ENCODE results near the gene FABP7.

FABP7 gene

GRCh38 chr6:122797537-122797936, 18.0 kb downstream of the FABP7 start:
- TF ChIP-seq, protein P1, sequence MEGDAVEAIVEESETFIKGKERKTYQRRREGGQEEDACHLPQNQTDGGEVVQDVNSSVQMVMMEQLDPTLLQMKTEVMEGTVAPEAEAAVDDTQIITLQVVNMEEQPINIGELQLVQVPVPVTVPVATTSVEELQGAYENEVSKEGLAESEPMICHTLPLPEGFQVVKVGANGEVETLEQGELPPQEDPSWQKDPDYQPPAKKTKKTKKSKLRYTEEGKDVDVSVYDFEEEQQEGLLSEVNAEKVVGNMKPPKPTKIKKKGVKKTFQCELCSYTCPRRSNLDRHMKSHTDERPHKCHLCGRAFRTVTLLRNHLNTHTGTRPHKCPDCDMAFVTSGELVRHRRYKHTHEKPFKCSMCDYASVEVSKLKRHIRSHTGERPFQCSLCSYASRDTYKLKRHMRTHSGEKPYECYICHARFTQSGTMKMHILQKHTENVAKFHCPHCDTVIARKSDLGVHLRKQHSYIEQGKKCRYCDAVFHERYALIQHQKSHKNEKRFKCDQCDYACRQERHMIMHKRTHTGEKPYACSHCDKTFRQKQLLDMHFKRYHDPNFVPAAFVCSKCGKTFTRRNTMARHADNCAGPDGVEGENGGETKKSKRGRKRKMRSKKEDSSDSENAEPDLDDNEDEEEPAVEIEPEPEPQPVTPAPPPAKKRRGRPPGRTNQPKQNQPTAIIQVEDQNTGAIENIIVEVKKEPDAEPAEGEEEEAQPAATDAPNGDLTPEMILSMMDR (IDR thresholded peaks at IDR 0.05; ENCODE audit: insufficient read depth, low read length, missing control alignments), result no peak
- ChIA-PET CTCF (interaction anchor here (0.6 to 1.6 kb wide), 2 partner anchors 8 to 66 kb away, joined by 3 read pairs; partner anchors contain the start of gene SMPDL3A), POLR2A (interaction anchor here (0.6 to 1.4 kb wide), 2 partner anchors 8 to 11 kb away, joined by 7 to 13 read pairs; partner anchors contain the start of gene SMPDL3A)
- H3K4me3 ChIP-seq (ENCODE audit: low read depth, low read length), result no peak overlapping the region
- DNase-seq (ENCODE audit: low read depth, low spot score), result no peak

GRCh38 chr6:122798099-122798641, 18.7 kb downstream of the FABP7 start:
- TF ChIP-seq, protein P1 (IDR thresholded peaks at IDR 0.05; ENCODE audit: insufficient read depth, low read length, missing control alignments), result no peak
- POLR2A ChIA-PET, result interaction anchor here (0.6 to 1.4 kb wide), 2 partner anchors 9 to 11 kb away, joined by 7 to 13 read pairs; partner anchors contain the start of gene SMPDL3A
- DNase-seq (ENCODE audit: low read depth, low spot score), result no peak
- H3K4me3 ChIP-seq (ENCODE audit: low read depth, low read length), result no peak overlapping the region
- CTCF ChIA-PET, result interaction anchor here (1.0 to 1.7 kb wide), 5 partner anchors 9 to 71 kb away, joined by 3 to 24 read pairs (median 4); partner anchors contain the start of gene SMPDL3A

GRCh38 chr6:122799140-122799745, 19.7 kb downstream of the FABP7 start:
- TF ChIP-seq, protein P1 (IDR thresholded peaks at IDR 0.05; ENCODE audit: insufficient read depth, low read length, missing control alignments), result no peak
- ChIA-PET CTCF (interaction anchor here (1.0 to 4.0 kb wide), 7 partner anchors 10 to 72 kb away, joined by 3 to 34 read pairs (median 5); partner anchors contain the start of gene SMPDL3A), POLR2A (no interaction called here)
- H3K4me3 ChIP-seq (ENCODE audit: low read depth, low read length), result no peak overlapping the region
- DNase-seq (ENCODE audit: low read depth, low spot score), result no peak

- ChIA-PET CTCF (interaction anchor here (0.7 to 4.0 kb wide), 5 partner anchors 11 to 308 kb away, joined by 3 to 34 read pairs (median 4); partner anchors contain the start of gene SMPDL3A), POLR2A (no interaction called here)
- no peak for DNase-seq (ENCODE audit: low read depth, low spot score)
- H3K4me3 ChIP-seq (ENCODE audit: low read depth, low read length), result no peak overlapping the region
- TF ChIP-seq, protein P1 (IDR thresholded peaks at IDR 0.05; ENCODE audit: insufficient read depth, low read length, missing control alignments), result no peak
Observed at GRCh38 chr6:122799916-122800686, 20.6 kb downstream of the FABP7 start.

GRCh38 chr6:122800906-122801305, 21.4 kb downstream of the FABP7 start:
- no peak for DNase-seq (ENCODE audit: low read depth, low spot score)
- POLR2A ChIA-PET, result no interaction called here
- CTCF ChIA-PET, result interaction anchor here (0.7 to 4.0 kb wide), 6 partner anchors 8 to 309 kb away, joined by 3 to 34 read pairs (median 8); partner anchors contain the start of gene SMPDL3A
- TF ChIP-seq, protein P1 (IDR thresholded peaks at IDR 0.05; ENCODE audit: insufficient read depth, low read length, missing control alignments), result no peak
- H3K4me3 ChIP-seq (ENCODE audit: low read depth, low read length), result no peak overlapping the region
